Urothelium cell line (cell line): ENCODE results near the gene EPHA4.

Source experiments
- DNase-seq: peaks from one replicate; pipeline ENCODE4 v3.0.0; 2011; ENCODE audit warnings: low spot score, mixed read lengths
- FAIRE-seq: peaks from 2 replicates; lab custom pipeline; 2011; peaks lifted over from hg19 to GRCh38; lab: Jason Lieb, UNC

Gene EPHA4

DNA sequence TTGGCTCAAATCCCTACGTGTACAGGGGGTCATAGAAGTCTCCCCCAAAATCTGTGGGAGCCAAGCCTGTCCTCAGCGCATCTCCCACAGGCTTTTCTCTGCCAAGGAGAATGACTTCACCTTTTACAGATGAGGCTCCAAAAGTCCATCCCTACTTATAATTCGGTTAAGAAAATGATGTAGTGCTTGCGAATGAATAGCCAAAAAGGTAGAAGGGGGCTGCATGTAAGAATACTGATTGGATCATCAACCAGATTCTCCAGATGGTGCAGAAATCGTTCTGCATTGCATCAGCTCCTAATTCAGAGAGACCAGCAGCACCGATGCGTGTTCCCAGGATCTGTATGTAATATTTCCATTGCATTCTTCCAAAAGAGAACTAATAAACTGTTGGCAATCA is 91.9 kb downstream of the EPHA4 start:
- DNase-seq (no peak), FAIRE-seq (no peak)

DNA sequence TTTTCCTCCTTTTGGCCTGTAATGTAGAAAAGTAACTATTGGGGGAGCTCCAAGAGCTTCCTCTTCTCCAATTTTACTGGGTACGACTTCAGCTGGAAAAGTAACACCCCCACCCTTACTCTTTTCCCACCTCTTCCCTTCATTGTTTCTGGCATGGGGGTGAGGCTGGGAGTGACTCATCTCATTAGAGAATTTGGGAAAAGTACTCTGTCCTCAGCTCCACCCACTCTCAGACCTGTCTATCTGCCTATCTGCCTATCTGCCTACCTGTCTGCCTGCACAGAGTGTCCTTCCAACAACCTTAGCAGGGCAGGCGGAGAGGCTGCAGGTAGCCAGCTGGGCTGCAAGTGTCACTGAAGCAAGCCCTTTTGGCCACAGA is 93.6 kb downstream of the EPHA4 start:
- DNase-seq: no peak
- no peak for FAIRE-seq

DNA sequence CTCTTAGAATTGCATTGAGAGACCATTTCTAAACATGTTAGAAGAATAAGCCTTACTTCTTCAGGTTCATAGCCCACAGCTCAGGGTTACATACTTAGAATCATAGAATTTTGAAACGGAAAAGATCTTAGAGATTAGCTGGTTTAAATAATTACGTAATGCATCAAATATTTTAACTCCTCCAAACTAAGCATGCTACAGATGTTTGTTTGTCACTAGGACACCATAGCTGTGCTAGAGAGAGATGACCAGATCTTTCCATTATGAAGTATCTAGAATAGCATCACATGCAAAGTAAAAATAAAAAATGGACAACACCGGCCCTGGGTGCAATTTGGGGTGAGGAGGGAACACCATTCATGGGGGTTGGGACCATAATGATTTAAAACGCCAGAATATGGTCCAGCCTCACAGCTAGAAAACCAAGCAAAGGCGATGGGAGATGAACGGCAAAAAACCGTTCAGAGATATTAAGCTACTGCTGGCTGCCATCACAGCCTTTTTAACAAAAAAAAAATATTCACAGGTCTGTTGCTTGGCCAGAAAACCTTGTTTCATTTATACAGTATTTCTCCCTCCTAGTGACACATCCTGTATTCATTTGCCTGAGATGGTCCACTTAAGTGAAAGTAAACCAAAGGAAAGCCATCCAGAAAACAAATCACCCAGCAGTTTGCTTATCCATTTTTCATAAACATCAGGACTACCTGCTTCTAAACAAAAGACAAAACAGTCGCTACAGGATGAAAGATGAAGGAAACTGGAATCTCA is 94.2 kb downstream of the EPHA4 start:
- FAIRE-seq (no peak), DNase-seq (no peak)

DNA sequence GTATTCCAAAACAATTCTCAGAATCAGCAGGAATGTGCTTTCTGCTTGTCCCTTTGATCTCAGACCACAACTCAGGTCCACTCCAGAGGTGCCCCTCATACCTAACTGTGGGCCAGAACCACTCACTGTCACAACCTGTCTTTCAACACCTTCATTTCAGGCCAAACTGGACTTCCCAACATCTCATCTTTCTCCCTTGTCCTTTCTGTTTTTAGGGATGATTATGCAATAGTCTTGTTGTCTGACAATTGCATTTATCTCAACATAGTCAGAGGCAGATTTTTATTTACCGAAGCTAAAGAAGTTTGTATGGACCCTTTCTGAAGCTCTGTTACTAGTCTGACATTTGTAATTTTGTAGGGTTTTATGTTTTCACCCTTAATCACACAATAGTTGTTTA is 95.9 kb downstream of the EPHA4 start:
- FAIRE-seq: no peak

DNA sequence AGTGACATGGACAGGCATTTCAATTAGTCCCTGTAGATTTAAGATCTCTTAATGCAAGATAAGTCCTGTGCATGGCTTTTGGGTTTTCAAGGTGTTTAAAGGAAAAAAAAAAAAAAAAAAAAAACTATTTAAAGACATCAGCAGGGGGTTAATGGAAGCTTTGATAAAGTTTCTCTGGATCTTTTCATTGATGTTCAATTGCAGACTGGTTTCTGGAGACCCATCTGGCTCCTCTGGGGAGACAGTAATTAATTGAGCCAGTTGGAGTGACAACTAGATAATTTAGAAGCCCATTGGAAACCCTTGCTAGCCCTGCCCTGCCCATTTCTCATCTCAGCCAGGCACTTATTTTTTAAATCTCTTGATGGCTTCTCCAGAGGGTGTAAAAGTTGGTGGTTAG is 98.7 kb downstream of the EPHA4 start:
- DNase-seq (no peak), FAIRE-seq (no peak)

More for the DNA sequence above, 95.9 kb downstream of the EPHA4 start:
- no peak for DNase-seq

DNA sequence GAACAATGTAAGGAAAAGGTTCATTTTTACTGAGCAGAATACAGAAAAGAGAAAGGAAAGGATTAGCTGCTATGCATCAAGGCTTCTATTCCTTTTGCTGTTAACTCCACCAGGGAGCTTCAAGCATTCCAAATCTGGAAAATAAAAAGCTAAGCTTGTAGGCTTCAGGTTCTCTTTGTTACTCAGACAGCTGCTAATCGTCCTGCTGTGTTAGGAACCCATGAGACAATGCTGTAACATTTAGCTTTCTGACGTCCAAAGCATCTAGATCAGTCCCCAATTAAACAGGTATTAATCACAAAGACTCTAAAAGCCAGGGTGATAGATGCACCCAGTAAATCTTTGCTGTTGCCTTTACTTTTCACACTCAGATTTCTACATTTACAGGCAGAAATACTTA is 103.8 kb downstream of the EPHA4 start:
- FAIRE-seq (no peak), DNase-seq (no peak)

DNA sequence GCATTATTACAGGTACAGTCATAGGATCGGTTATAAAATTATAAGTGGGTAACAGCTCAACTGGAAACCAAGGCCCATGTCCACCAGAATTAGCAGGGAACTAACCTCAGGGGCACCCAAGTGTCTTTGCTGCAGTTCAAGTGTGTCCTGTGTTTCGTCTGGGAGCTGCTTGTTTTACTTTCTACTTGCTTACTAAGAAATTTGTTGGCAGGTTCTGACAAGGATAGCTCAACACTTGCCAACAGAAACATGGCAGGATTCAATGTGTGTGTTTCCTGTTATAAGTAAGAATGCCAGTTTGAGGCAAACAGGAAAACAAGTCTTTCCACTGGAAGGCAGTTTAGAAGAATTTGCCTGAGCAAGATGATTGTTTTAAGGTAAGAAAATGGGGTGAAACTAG is 104.5 kb downstream of the EPHA4 start:
- FAIRE-seq: no peak
- no peak for DNase-seq

DNA sequence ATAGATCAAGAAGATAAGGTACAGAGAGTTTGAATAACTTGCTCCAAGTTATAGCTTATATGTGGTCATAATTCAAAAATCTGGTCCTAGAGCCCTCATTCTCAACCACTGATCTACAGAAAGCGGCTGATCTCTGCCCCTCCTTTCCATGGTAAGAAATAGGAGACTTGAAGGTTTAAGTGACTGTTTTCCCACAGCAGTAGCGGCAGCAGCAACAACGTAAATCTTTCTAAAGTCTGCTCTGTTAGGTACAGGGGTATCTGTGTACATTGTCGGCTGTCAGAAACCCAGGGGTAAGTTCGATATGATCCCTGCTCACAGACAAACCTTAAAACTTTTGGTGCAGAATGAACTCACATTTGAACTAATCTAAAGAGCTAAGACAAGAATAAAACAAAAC is 105.4 kb downstream of the EPHA4 start:
- DNase-seq: no peak
- FAIRE-seq: no peak

DNA sequence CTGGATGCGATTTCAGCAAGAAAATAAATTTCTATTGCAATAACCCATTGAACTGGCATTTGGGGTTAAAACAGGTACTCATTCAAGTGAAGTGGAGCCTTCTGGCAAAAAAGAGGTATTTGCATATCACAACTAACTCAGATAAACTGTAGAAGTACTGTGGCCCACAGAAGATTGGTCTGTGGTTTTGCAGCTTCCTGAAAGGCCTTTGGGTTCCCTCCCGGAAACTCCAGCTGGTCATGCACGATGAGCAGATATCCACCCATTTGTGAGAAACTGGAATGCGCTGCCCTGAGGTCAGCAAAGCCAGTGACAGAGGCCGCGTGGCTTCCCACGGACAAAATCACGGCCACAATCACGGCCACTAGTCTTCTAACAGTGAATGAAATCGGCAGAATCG is 106.3 kb downstream of the EPHA4 start:
- no peak for FAIRE-seq

DNA sequence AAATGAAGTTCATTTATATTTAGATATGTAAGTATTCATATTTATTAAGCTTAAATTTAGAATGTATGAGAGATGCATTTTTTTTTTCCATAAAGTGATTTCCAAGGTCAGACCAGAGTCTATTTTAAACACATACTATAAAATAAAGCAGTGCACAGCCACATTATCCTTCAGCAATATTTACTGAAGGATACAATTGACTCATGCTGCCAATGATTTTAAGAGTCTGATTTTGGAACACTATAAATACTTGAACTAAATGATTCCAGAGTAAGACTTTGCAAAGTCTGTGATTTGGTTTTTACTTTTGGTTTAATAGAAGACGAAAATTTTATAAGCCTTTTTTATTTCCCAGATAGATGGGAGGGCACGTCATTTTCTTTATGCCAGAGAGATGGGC is 107.1 kb downstream of the EPHA4 start:
- no peak for FAIRE-seq
- DNase-seq: no peak

More for the DNA sequence above, 106.3 kb downstream of the EPHA4 start:
- DNase-seq: no peak

DNA sequence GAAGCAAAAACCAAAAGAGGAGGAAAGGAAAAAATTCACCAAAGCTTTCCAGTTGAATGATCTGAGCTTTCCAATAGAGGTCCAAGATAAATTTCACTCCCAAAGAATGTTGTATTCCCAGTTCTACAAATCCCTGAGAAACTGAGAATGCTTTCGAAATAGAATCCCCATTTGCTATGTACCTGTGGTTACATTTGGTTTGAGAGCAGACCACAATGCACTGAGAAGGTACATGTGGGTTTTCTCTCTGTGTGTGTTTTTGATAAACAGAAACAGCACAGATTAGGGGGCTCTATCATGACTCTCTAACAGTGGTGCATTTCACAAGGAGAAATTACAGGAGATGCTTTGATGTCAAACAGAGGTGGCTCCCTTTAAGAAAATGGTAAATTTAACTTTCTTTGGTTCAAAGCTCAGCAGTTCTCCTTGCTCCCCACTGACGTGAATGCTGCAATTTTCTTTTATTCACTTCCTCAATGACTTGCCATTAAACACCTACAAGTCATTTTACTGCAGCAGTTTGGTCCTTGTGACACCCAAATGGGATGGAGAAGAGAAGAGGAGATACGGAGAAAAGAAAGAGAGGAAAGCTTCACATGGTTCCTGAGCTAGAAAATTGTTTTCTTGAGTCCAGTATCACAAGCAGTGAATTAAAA is 108.7 kb downstream of the EPHA4 start:
- DNase-seq: no peak
- FAIRE-seq: no peak

DNA sequence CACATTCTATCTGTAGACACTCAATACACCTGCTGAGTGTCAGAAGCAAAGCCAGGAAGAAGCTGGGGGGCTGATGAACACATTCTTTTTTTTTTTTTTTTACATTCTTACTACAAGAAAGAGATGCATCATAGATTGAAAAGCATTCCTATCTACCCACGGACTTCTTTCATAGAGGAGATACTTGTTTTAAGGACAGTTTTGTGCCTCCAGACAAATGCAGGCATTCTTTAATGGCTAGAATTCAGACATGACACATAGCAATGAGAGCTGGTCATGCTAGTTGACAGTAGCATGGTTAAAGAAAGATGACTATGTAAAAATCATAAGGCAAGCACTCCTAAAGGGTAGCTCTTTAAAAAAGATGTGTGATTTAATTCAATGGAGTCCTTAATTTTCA is 110.2 kb downstream of the EPHA4 start:
- DNase-seq (no peak), FAIRE-seq (no peak)

DNA sequence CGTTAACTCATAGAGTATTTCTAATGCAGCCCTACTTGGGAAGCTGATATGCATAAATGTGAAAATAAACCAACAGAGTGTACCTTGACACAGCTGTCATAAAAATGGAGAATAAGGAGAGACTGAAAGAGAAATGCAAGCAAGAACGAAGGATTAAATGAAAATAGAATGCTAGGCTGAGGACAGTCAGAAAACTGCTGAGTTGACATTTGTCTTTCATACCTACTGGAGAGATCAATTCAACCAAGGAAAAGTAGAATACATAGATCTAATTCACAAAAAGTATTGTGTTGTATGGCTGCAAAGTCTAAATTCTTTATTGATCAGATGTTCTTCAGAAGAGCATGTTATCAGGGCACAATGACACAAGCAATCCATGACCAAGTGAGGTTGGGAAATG is 112.0 kb downstream of the EPHA4 start:
- DNase-seq (no peak), FAIRE-seq (no peak)

DNA sequence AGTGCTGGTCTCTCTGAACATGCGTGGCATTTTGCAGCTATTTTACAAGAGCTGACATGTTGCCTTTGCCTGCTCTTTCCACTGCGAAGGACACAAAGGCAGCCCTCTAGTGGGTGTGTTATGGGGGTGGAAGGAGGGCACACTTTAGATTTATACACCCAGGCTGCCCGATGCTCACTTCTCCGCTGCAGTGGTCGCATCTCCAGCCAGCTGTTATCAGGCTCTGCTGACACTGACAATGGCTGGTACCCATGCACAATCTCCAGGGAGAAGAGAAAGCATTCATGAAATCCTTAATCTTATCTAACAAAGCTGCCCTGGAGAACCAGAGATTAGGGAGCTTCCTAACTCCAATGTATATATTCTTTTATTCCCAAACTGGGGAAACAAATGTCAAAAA is 113.5 kb downstream of the EPHA4 start:
- FAIRE-seq: no peak
- no peak for DNase-seq

DNA sequence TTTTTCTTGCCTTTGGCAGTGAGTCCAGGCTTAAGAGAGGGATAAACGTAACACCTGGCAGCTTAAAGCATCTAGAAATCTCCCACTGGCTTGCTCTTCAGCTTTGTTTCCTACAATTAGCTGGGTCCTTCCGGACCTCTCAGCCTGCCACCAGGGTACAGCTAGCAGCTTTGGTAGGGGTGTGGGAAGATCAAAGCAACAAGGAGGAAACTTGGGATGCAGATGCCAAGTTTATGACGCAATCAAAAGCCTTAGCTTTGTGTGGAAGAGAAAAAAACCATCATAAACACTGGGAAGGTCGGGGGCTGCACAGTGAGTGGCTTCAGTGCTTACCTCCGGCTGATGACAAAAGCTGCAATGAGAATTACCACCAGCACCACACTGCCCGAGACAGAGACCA is 116.9 kb downstream of the EPHA4 start:
- FAIRE-seq (no peak), DNase-seq (peak; percentile 9)

DNA sequence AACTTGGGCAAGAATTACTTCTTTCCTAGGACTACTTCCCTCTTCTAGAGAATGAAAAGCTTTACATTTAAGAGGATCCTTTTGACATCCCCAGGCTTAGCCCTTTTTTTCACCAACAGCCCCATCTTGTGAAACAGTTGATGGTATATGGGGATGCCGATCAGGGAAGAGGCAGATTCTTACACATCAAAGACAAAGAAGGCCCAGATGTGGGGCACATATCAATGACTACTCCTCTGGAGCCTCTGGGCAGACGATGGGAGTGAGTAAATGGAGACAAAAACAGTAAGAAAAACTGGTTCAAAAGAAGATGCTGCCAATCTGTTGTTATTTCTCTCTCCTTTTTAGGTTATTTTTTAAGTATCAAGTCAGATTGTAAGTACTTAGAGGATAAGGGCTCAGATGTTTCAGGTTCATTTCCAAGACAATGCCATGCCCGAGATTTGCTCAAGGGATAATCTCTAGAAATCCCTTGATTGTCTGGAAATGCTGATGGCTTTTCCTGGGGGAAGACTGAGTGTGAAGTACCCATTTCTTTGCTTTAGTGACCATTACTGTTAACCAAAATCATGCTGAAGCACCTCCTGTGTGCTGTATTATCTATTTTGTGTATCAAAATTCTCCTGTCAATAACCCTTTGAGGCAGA is 117.5 kb downstream of the EPHA4 start:
- DNase-seq: no peak
- no peak for FAIRE-seq

DNA sequence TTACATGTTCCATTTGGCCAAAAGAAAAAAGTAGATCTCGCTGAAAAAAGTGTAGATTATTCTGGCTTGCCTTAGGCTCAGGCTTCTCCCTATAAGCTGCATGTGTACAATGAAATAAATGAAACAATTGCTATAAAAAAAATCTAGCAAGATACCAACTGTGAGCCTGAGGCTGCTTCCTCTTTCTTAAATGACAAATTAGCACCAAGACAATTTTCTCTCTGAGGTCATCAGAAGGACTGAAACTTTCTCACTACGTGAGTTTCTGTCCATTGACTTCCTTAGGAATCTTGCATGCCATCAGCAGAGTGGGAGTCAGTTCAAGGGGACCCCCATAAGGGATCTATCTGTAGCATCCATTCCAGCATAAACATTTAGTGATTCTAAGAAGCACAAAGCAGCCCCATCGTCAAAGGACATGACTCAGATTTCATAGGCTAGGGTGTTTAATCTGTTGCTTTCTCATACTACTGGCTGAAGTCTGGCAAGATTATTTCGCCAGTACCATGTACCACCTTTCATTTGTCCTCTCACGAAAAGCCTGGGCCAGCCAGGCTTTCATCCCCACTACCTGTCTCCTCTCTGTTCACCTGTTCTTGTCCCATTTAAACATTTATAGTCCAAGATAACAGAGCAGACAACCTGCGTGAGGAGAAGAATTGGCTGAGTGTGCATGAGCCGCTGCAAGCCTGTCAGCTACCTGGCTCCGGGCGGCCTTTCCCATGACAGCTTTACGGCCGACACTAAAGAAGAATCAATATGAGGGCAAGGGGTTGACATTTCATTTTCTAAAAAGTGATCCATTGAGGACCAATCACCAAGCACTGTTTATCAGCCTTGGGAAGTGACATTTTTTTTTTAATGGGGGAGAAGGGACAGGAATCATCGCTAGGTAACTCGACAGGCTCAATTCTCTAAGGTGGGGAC is 120.0 kb downstream of the EPHA4 start:
- FAIRE-seq (no peak), DNase-seq (no peak)

DNA sequence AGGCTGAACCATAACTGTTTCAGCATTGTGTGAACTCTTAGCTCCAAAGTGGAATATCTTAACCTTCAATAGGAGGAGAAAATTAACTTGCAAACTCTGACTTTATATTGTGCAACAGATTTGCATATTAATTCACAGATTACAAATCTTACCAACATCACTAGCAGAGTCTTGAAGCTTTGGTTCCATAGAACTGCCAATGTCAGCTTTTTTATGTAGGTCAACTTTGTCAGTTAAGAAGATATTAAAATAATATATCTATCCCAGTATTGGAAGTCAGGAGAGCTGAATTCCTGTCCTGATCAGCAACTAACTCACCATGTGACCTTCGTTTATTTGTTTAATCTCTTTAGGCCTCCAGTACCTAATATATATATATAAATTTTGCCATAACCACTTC is 121.8 kb downstream of the EPHA4 start:
- DNase-seq (no peak), FAIRE-seq (no peak)

DNA sequence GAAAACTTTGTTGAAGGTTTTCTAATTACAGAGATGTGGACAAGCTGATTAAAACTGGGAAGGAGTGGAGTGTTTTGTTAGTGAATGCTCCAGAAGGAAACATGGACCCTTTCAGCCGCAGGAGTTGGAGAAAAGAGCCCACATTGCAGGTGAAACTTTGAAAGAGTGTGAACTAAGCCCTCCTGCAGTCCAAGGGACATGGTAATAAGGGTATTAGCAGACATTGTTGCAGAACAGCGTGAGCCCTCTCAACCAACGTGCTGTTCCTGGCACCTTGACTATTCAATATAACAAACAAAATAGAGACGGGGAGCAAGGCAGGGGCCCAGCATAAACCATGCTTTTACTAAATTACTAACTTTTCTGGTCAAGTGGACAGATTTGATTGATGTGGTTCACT is 122.7 kb downstream of the EPHA4 start:
- FAIRE-seq (no peak), DNase-seq (no peak)

DNA sequence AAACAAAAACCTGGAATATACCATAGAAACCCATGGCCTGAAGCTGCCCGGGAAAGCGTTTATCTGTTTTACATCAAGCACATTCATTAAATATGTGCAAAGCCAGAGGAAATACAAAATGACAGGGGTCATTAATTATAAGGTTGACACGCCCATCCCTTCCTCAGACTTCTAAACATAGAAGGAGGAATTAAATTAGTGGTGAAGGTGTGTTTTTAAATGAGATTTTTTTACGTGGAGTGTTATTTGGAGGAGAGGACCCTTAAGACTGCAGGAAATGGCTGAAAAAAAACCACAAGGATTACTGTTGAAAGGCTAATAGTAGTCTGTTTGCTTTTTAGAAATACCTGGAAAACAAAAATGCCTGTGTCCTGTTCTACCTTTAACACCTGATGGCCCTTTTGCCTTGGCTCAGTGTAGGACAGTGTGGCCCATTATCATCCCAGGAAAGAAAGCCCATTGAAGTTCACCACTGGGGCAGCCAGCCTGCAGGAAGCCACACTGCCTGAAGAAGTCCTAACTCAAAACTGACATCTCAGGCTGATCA is 123.2 kb downstream of the EPHA4 start:
- FAIRE-seq (no peak), DNase-seq (no peak)
